ENCODE data around the gene P3R3URF. TPM values are rescaled to one million over a fixed set of nuclear protein-coding genes. Genes with fewer than 3 reads are reported as not detected.

The P3R3URF gene
- total RNA-seq, 1 experiment from 2014 or later: not detected

DNA sequence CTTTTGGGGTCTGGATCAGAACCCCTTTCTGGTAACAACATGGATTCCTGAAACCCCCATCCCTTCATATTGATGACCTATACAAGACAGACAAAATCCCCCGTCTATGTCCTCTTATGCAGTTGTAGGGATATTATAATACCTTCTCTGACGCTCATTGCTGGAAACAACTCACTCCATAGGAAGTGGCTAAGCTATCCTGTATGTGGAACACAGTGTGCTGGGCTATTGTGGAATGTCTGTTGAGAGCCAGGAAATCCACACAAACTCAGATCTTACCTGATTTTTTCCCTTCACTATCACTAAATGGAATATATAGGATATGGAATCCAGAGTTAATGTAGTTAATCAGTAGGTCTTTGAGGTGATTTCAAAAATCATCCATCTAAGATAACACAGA, 26.2 kb downstream of the P3R3URF start:
- CTCF ChIA-PET: no interaction called here
- ATAC-seq (no peak), DNase-seq (ENCODE audit: low read depth, low spot score) (no peak)
- RAD21 ChIA-PET (ENCODE audit: low non-redundant PET in 1 of 2, low total read pairs in 2 of 2, uncharacterized antibody in 2 of 2, unreplicated experiment in 2 of 2): no interaction called here
- H3K27ac ChIP-seq (ENCODE audit: low read depth, low read length): no peak overlapping the region
- H3K4me3 ChIP-seq (replicated peaks in 1 of 2; ENCODE audit: low read depth in 1 of 2, low read length in 2 of 2): no peak overlapping the region
- H3K36me3 ChIP-seq (ENCODE audit: control insufficient read depth in 1 of 2, insufficient read depth in 2 of 2, low read length in 2 of 2): no peaks in the 10 kb centered on the region
- POLR2A ChIA-PET: no interaction called here
- no peak overlapping the region for H3K4me2 ChIP-seq (ENCODE audit: low read length)
- H2AFZ ChIP-seq (ENCODE audit: low read depth, low read length, poor library complexity, severe bottlenecking): no peak overlapping the region
- no peaks in the 10 kb centered on the region for H3K9me2 ChIP-seq (ENCODE audit: insufficient read depth)
- TF ChIP-seq ELF1 (IDR thresholded peaks at IDR 0.05; ENCODE audit: borderline replicate concordance, low read depth) (no peak), EZH2 (IDR thresholded peaks at IDR 0.05) (no peak), ZNF274 (IDR thresholded peaks at IDR 0.05; ENCODE audit: low read depth, low read length) (no peak), SRF (IDR thresholded peaks at IDR 0.05; ENCODE audit: low read depth) (no peak), EZH2phosphoT487 (IDR thresholded peaks at IDR 0.05; ENCODE audit: borderline replicate concordance) (no peak), SP1 (IDR thresholded peaks at IDR 0.05; ENCODE audit: low read depth) (no peak), SIN3A (IDR thresholded peaks at IDR 0.05; ENCODE audit: low read depth) (no peak)
- TF ChIP-seq, protein P1, sequence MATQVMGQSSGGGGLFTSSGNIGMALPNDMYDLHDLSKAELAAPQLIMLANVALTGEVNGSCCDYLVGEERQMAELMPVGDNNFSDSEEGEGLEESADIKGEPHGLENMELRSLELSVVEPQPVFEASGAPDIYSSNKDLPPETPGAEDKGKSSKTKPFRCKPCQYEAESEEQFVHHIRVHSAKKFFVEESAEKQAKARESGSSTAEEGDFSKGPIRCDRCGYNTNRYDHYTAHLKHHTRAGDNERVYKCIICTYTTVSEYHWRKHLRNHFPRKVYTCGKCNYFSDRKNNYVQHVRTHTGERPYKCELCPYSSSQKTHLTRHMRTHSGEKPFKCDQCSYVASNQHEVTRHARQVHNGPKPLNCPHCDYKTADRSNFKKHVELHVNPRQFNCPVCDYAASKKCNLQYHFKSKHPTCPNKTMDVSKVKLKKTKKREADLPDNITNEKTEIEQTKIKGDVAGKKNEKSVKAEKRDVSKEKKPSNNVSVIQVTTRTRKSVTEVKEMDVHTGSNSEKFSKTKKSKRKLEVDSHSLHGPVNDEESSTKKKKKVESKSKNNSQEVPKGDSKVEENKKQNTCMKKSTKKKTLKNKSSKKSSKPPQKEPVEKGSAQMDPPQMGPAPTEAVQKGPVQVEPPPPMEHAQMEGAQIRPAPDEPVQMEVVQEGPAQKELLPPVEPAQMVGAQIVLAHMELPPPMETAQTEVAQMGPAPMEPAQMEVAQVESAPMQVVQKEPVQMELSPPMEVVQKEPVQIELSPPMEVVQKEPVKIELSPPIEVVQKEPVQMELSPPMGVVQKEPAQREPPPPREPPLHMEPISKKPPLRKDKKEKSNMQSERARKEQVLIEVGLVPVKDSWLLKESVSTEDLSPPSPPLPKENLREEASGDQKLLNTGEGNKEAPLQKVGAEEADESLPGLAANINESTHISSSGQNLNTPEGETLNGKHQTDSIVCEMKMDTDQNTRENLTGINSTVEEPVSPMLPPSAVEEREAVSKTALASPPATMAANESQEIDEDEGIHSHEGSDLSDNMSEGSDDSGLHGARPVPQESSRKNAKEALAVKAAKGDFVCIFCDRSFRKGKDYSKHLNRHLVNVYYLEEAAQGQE (IDR thresholded peaks at IDR 0.05; ENCODE audit: low read depth): no peak
- TF ChIP-seq, protein P2, sequence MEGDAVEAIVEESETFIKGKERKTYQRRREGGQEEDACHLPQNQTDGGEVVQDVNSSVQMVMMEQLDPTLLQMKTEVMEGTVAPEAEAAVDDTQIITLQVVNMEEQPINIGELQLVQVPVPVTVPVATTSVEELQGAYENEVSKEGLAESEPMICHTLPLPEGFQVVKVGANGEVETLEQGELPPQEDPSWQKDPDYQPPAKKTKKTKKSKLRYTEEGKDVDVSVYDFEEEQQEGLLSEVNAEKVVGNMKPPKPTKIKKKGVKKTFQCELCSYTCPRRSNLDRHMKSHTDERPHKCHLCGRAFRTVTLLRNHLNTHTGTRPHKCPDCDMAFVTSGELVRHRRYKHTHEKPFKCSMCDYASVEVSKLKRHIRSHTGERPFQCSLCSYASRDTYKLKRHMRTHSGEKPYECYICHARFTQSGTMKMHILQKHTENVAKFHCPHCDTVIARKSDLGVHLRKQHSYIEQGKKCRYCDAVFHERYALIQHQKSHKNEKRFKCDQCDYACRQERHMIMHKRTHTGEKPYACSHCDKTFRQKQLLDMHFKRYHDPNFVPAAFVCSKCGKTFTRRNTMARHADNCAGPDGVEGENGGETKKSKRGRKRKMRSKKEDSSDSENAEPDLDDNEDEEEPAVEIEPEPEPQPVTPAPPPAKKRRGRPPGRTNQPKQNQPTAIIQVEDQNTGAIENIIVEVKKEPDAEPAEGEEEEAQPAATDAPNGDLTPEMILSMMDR (IDR thresholded peaks at IDR 0.05 in 2 of 3, conservative IDR thresholded peaks at IDR 0.05 in 1 of 3; ENCODE audit: borderline replicate concordance in 1 of 3, insufficient read depth in 1 of 3, low read depth in 2 of 3, low read length in 2 of 3): no peak
- intact Hi-C loops (cut with micrococcal nuclease): no loop called here
- H3K9ac ChIP-seq (ENCODE audit: low read length): no peak overlapping the region
- no peaks in the 10 kb centered on the region for H3K27me3 ChIP-seq (ENCODE audit: insufficient read depth, low read length)
- no peaks in the 10 kb centered on the region for H4K20me1 ChIP-seq (ENCODE audit: insufficient read depth)
- no peaks in the 10 kb centered on the region for H3K79me2 ChIP-seq (ENCODE audit: insufficient read depth, low read length)
- no TSS peak for BruUV-seq (replicated peaks)
- no peaks in the 10 kb centered on the region for H3K9me3 ChIP-seq (ENCODE audit: control insufficient read depth in 1 of 2, insufficient read depth in 1 of 2, low read depth in 1 of 2, low read length in 2 of 2)
- H3K4me1 ChIP-seq (ENCODE audit: control insufficient read depth in 1 of 2, insufficient read depth in 2 of 2, low read length in 2 of 2): no peaks in the 10 kb centered on the region
